K562 (cell line): ENCODE results near the gene MICAL2. TPM values are rescaled to one million over a fixed set of nuclear protein-coding genes. Genes with fewer than 3 reads are reported as not detected.

ENCODE experiments used
- DACH1 ChIP-seq: fragments of 450-650 bp; IDR thresholded peaks from 2 replicates; pipeline ENCODE4 v1.6.1; 2018; ENCODE audit not compliant: partially characterized antibody
- DIDO1 ChIP-seq: fragments of 450-650 bp; IDR thresholded peaks from 2 replicates; pipeline ENCODE4 v1.6.1; 2016; ENCODE audit warnings: low read depth, missing biosample characterization, missing genetic modification characterization
- ELF4 ChIP-seq: fragments of 450-650 bp; formaldehyde crosslinking; IDR thresholded peaks from 2 replicates; pipeline ENCODE4 v1.4.0; 2022; ENCODE audit warnings: missing genetic modification characterization
- ETV6 ChIP-seq, 3 experiments: fragments of 150-350 bp in 1 of 3; sonication (generic) in 1 of 3; formaldehyde crosslinking in 1 of 3; IDR thresholded peaks; 2 replicates each; pipeline versions ENCODE4 v1.6.1 to v1.8.0; 2014 to 2022; ENCODE audit warnings: borderline replicate concordance in 2 of 3, low read depth in 2 of 3, antibody characterized with exemption in 1 of 3, low read length in 1 of 3, mild to moderate bottlenecking in 1 of 3, missing genetic modification reagents in 1 of 3
- IFI16 ChIP-seq: fragments of 250-450 bp; sonication (Bioruptor Pico); IDR thresholded peaks from 2 replicates; pipeline ENCODE4 v2.1.2; 2022; ENCODE audit warnings: mild to moderate bottlenecking, inconsistent platforms
- ILF3 ChIP-seq: fragments of 450-650 bp; IDR thresholded peaks from 2 replicates; pipeline ENCODE4 v1.6.1; 2018; ENCODE audit warnings: antibody characterized with exemption, mild to moderate bottlenecking, moderate library complexity, borderline replicate concordance
- NR2C2 ChIP-seq, 2 experiments: fragments of 200-800 bp in 1 of 2; sonication (Bioruptor generic) in 1 of 2; sonication (generic) in 1 of 2; formaldehyde crosslinking in 1 of 2; IDR thresholded peaks; 2 replicates each; pipeline versions ENCODE4 v1.6.1 to v1.8.0; 2016 to 2022; ENCODE audit warnings: mild to moderate bottlenecking in 1 of 2, missing compliant biosample characterization in 1 of 2, missing genetic modification characterization in 1 of 2, missing genetic modification reagents in 1 of 2
- SIN3A ChIP-seq, 2 experiments: fragments of 150-350 bp in 1 of 2; IDR thresholded peaks; 2 replicates each; pipeline ENCODE4 v1.6.1; 2011 to 2016; ENCODE audit warnings: borderline replicate concordance in 2 of 2, low read depth in 2 of 2, low read length in 2 of 2, mild to moderate bottlenecking in 2 of 2, moderate library complexity in 2 of 2; ENCODE audit not compliant: control insufficient read depth in 1 of 2
- STAT5B ChIP-seq: fragments of 250-450 bp; sonication (Bioruptor Pico); IDR thresholded peaks from 2 replicates; pipeline ENCODE4 v1.8.0; 2021; ENCODE audit warnings: mild to moderate bottlenecking, inconsistent platforms
- ZKSCAN3 ChIP-seq: fragments of 250-450 bp; sonication (Bioruptor Pico); IDR thresholded peaks from 2 replicates; pipeline ENCODE4 v1.4.0; 2020
- ZNF217 ChIP-seq: sonication (generic); formaldehyde crosslinking; IDR thresholded peaks from 2 replicates; pipeline ENCODE4 v1.8.0; 2022; ENCODE audit warnings: mild to moderate bottlenecking, missing genetic modification reagents
- polyA plus RNA-seq, 8 experiments: library from polyadenylated mRNA; depleted of rRNA in 4 of 8; stranded (reverse) in 5 of 8; unstranded in 3 of 8; fragments of >200 nt; fragmentation: Nextera tagmentation in 2 of 8; fragmentation: Illumina TruSeq in 1 of 8; extraction: Ambion mirVana in 2 of 8; extraction: Trizol in 1 of 8; gene quantifications; 2 replicates each; pipeline versions ENCODE4 v1.2.1 to v1.2.3, GENCODE V29; 2011 to 2014; ENCODE audit warnings: inconsistent platforms in 1 of 8, missing spikeins in 1 of 8
- total RNA-seq, 7 experiments: library from RNA; depleted of rRNA in 6 of 7; stranded (reverse); fragments of >200 nt in 6 of 7; fragmentation: Illumina TruSeq in 2 of 7; extraction: Trizol in 2 of 7; gene quantifications; 2 replicates each; pipeline versions ENCODE4 v1.2.1 to v1.2.3, GENCODE V29; 2011 to 2021; ENCODE audit warnings: low replicate concordance in 1 of 7
- TF ChIP-seq, protein P1 (sequence below): fragments of 450-650 bp; IDR thresholded peaks from 2 replicates; pipeline ENCODE4 v1.7.0; 2016; ENCODE audit warnings: borderline replicate concordance
- TF ChIP-seq, protein P2 (sequence below): sonication (generic); formaldehyde crosslinking; IDR thresholded peaks from 2 replicates; pipeline ENCODE4 v1.5.0; 2020; ENCODE audit warnings: missing genetic modification reagents
- TF ChIP-seq, protein P3 (sequence below): fragments of 450-650 bp; IDR thresholded peaks from 2 replicates; pipeline ENCODE4 v1.6.1; 2017; ENCODE audit warnings: mild to moderate bottlenecking, moderate library complexity
- TF ChIP-seq, protein P4 (sequence below): fragments of 250-450 bp; sonication (Bioruptor Pico); IDR thresholded peaks from 2 replicates; pipeline ENCODE4 v1.5.0; 2021; ENCODE audit warnings: mild to moderate bottlenecking, moderate library complexity
- TF ChIP-seq, protein P5 (sequence below), 2 experiments: IDR thresholded peaks; 2 replicates each; pipeline ENCODE4 v1.6.1; 2011; ENCODE audit warnings: borderline replicate concordance in 1 of 2, control low read depth in 1 of 2, low read depth in 1 of 2, low read length in 1 of 2, mild to moderate bottlenecking in 1 of 2, mixed read lengths in 1 of 2, moderate library complexity in 1 of 2; ENCODE audit not compliant: insufficient read depth in 1 of 2, insufficient read length in 1 of 2, poor library complexity in 1 of 2, severe bottlenecking in 1 of 2; ENCODE audit errors: extremely low read depth in 1 of 2

MICAL2 gene
- total and polyA plus RNA-seq, 9 of the 15 experiments (the other 6 are each of a cell fraction or from before 2014, with no cell fraction given) = 4.7 to 64.2 (median 33.6) TPM

DNA sequence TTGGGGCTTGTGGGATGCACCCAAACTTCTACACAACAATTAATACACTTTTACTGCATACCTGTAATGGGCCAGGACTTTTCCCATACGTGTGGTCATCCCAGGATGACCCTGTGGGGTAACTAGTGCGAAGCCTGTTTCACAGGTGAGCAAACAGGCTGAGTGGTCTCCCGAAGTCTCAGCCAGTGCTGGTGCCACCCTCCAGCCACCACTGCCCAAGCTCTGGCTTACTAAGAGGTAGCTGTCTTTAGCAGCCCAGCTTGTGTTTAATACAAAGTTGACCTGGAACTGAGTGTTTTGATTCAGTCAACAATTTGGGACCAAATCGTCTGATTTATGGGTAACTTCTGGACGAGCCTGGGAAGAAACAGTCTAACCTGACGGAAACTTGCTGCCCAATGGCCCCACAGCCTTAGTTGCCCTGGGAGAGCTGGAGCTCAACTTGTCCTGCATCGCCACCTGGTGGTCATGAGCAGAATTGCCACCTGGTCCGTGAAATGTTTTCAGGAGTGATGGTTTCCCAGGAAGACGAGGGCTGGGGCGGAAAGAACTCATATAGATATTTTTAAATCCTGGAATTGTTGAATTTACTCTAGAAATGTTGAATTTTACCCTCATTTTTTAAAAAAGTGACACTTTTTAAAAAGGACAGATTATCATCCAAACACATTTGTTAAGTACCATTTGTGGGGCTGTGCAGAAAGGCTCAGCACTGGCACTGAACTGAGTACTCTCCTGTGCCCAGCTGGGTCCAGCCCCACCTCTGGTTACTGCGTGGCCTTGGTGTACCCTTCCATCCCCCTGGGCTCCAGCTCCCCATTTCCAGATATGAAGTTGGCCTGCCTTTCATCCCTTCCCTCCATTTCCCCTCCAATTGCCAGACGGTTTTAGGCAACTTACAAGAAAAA lies 171.4 kb downstream of the MICAL2 start (continued):
- TF ChIP-seq, protein P1, sequence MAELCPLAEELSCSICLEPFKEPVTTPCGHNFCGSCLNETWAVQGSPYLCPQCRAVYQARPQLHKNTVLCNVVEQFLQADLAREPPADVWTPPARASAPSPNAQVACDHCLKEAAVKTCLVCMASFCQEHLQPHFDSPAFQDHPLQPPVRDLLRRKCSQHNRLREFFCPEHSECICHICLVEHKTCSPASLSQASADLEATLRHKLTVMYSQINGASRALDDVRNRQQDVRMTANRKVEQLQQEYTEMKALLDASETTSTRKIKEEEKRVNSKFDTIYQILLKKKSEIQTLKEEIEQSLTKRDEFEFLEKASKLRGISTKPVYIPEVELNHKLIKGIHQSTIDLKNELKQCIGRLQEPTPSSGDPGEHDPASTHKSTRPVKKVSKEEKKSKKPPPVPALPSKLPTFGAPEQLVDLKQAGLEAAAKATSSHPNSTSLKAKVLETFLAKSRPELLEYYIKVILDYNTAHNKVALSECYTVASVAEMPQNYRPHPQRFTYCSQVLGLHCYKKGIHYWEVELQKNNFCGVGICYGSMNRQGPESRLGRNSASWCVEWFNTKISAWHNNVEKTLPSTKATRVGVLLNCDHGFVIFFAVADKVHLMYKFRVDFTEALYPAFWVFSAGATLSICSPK = no peak
- TF ChIP-seq DIDO1 (tag) (no peak), DACH1 (no peak), ETV6 (IDR thresholded peaks at IDR 0.05; ENCODE audit: borderline replicate concordance in 1 of 2, low read depth in 2 of 2, low read length in 1 of 2) (no peak), ETV6 (CRISPR knock-in tag; IDR thresholded peaks at IDR 0.05; ENCODE audit: borderline replicate concordance) (no peak), ZKSCAN3 (no peak), SIN3A (IDR thresholded peaks at IDR 0.05; ENCODE audit: borderline replicate concordance in 2 of 2, control insufficient read depth in 1 of 2, low read depth in 2 of 2, low read length in 2 of 2) (no peak), ELF4 (no peak), NR2C2 (CRISPR knock-in tag; IDR thresholded peaks at IDR 0.05) (no peak), NR2C2 (tag; IDR thresholded peaks at IDR 0.05) (no peak), ILF3 (no peak), STAT5B (CRISPR knock-in tag) (no peak), IFI16 (CRISPR knock-in tag) (no peak), ZNF217 (no peak)
- TF ChIP-seq, protein P2, sequence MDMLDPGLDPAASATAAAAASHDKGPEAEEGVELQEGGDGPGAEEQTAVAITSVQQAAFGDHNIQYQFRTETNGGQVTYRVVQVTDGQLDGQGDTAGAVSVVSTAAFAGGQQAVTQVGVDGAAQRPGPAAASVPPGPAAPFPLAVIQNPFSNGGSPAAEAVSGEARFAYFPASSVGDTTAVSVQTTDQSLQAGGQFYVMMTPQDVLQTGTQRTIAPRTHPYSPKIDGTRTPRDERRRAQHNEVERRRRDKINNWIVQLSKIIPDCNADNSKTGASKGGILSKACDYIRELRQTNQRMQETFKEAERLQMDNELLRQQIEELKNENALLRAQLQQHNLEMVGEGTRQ (CRISPR knock-in tag) = no peak
- TF ChIP-seq, protein P3, sequence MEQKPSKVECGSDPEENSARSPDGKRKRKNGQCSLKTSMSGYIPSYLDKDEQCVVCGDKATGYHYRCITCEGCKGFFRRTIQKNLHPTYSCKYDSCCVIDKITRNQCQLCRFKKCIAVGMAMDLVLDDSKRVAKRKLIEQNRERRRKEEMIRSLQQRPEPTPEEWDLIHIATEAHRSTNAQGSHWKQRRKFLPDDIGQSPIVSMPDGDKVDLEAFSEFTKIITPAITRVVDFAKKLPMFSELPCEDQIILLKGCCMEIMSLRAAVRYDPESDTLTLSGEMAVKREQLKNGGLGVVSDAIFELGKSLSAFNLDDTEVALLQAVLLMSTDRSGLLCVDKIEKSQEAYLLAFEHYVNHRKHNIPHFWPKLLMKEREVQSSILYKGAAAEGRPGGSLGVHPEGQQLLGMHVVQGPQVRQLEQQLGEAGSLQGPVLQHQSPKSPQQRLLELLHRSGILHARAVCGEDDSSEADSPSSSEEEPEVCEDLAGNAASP = no peak
- TF ChIP-seq, protein P4, sequence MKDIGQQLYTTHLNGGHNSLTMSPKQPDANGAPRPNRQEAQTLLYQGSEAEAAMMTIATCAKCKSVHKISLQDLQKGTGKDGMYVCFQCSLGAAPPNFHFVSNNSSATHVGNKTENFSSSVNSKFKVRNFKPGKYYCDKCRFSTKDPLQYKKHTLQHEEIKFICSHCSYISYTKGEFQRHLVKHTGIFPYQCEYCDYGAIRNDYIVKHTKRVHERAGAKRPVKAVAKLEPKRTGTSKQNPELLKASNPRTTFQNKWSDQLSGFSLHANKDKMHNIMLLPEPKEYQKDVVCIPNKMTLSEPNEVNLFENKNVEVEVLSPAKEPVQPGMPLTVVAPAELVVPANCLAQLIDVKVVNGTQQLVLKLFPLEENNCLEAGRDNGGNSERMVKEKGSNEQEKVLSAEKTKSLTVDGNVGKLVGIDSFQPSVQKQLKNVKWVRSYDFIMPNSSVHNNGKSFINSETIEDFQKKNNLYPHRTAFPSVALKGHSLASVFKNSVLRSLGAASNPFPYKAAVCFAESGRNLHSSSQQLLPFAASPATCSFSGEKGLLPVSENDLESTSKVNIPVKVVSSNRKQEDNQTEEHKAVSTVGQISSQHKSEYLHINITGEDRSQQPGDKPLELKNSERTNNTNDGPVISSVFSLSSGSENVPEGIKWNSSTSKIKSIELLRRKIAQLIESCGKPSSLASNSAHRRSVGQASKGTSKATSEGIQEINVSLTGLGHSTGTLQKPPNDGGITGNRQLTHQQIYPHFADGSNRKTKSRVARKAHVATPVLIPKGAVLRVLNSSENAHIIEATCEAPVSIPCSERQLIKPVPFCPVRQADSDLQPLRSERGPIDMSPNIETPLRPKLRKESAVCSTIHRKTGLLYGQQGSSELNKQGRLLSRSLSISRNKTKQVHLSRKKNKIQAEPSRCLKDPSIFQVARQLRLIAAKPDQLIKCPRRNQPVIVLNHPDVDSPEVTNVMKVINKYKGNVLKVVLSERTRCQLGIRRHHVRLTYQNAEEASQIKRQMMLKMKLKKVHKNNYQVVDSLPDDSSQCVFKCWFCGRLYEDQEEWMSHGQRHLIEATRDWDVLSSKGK (CRISPR knock-in tag) = no peak
- TF ChIP-seq, protein P5, sequence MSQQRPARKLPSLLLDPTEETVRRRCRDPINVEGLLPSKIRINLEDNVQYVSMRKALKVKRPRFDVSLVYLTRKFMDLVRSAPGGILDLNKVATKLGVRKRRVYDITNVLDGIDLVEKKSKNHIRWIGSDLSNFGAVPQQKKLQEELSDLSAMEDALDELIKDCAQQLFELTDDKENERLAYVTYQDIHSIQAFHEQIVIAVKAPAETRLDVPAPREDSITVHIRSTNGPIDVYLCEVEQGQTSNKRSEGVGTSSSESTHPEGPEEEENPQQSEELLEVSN (IDR thresholded peaks at IDR 0.05; ENCODE audit: borderline replicate concordance in 1 of 2, extremely low read depth in 1 of 2, insufficient read depth in 1 of 2, insufficient read length in 1 of 2, low read depth in 1 of 2, low read length in 1 of 2, poor library complexity in 1 of 2, severe bottlenecking in 1 of 2) = no peak
